Osteocyte (in vitro differentiated cells): ENCODE data around the gene CXCR5. TPM values are rescaled to one million over a fixed set of nuclear protein-coding genes. Genes with fewer than 3 reads are reported as not detected.
"Not testable (repeated sequence)": the region's sequence is repeated elsewhere in the genome, so short reads cannot be mapped to it uniquely, and the experiment has no call there.

Experiments used
- DNase-seq: peaks from one replicate; pipeline ENCODE4 v3.0.0; 2021; ENCODE audit warnings: mixed read lengths; ENCODE audit not compliant: unreplicated experiment; ENCODE audit errors: extremely low spot score
- H3K27ac Mint-ChIP-seq: one replicate; pipeline ENCODE4 v1.8.0; 2021; ENCODE audit warnings: mild to moderate bottlenecking, mixed read lengths; ENCODE audit not compliant: unreplicated experiment
- H3K27me3 Mint-ChIP-seq: one replicate; pipeline ENCODE4 v1.8.0; 2021; ENCODE audit warnings: mixed read lengths; ENCODE audit not compliant: unreplicated experiment
- H3K36me3 Mint-ChIP-seq: one replicate; pipeline ENCODE4 v1.8.0; 2021; ENCODE audit warnings: mixed read lengths; ENCODE audit not compliant: unreplicated experiment
- H3K4me1 Mint-ChIP-seq: one replicate; pipeline ENCODE4 v1.8.0; 2021; ENCODE audit warnings: mixed read lengths; ENCODE audit not compliant: unreplicated experiment
- H3K4me3 Mint-ChIP-seq: one replicate; pipeline ENCODE4 v1.8.0; 2021; ENCODE audit warnings: mild to moderate bottlenecking, moderate library complexity, mixed read lengths; ENCODE audit not compliant: unreplicated experiment
- H3K9me3 Mint-ChIP-seq: one replicate; pipeline ENCODE4 v1.8.0; 2021; ENCODE audit warnings: mixed read lengths; ENCODE audit not compliant: unreplicated experiment
- total RNA-seq: library from RNA; stranded (reverse); gene quantifications from 2 replicates; pipeline ENCODE4 v1.2.1, GENCODE V29; 2021
- TF ChIP-seq, protein P1 (sequence below): fragments of 200-600 bp; sonication (generic); IDR thresholded peaks from 2 replicates; pipeline ENCODE4 v1.5.0; 2021; ENCODE audit warnings: antibody characterized with exemption, mild to moderate bottlenecking, moderate library complexity

CXCR5 gene
- total RNA-seq, 1 donor from 2014 or later = not detected

DNA sequence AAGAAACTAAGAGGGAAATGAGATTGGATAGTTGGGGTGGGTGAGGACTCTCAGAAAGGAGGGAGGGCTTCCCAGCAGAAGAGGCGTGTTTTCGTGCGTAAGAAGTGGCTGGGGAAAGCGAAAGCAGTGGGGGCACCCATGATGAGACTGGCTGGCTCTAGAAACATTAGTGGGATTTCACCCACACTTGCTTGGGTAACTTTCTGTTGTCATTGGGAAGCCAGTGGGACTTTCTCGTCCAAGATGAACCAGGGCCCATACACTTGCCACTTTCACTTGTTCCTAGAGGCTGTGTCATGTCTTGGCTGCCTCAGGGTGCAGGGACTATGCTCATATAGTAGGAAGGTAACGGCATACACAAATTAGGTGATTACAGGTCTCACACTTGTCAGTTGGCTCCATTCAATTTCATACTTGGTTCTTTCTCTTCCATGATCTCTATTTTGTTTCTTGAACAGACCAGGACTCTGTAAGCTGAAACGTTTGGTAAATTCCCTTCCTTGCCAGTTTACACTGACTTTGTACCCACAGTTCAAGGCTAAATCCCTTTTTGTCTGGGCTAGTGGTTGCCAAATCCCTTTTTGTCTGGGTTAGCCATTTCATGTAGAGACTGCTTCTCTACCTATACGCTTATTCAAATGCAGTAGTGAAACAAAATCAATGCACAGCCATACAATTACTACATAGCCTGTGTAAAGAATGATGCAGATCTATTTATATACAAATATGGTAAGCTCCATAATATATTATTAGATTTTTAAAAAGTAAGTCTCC lies 42.0 kb upstream of the CXCR5 start:
- Mint-ChIP-seq H3K9me3 (no peaks in the 10 kb centered on the region), H3K36me3 (no peaks in the 10 kb centered on the region), H3K4me3 (no peak overlapping the region), H3K27ac (no peak overlapping the region), H3K4me1 (peaks cover 13% of the 10 kb centered on the region), H3K27me3 (no peaks in the 10 kb centered on the region)
- TF ChIP-seq, protein P1, sequence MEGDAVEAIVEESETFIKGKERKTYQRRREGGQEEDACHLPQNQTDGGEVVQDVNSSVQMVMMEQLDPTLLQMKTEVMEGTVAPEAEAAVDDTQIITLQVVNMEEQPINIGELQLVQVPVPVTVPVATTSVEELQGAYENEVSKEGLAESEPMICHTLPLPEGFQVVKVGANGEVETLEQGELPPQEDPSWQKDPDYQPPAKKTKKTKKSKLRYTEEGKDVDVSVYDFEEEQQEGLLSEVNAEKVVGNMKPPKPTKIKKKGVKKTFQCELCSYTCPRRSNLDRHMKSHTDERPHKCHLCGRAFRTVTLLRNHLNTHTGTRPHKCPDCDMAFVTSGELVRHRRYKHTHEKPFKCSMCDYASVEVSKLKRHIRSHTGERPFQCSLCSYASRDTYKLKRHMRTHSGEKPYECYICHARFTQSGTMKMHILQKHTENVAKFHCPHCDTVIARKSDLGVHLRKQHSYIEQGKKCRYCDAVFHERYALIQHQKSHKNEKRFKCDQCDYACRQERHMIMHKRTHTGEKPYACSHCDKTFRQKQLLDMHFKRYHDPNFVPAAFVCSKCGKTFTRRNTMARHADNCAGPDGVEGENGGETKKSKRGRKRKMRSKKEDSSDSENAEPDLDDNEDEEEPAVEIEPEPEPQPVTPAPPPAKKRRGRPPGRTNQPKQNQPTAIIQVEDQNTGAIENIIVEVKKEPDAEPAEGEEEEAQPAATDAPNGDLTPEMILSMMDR = no peak
- no peak for DNase-seq

DNA sequence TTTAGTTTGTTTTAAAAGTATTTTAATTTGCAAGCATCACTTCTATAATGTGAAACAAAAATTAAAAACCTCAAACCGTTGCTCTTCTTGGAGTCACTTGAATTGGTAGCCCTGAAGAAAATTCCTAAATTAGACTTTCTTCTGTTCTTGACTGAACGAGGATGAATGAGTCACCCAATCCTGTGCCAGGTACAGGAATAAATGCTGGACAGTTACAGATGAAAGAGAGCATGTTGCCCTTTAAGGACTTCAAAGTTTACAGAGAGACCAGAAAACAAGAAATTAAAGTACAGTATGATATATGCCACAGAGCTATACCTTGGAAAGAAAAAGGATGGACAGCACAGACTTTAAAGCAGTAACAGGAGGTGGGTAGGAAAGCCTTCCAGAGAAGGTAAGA lies 41.3 kb upstream of the CXCR5 start:
- Mint-ChIP-seq H3K36me3 (no peaks in the 10 kb centered on the region), H3K9me3 (no peaks in the 10 kb centered on the region), H3K4me3 (no peak overlapping the region), H3K4me1 (peaks cover 13% of the 10 kb centered on the region), H3K27me3 (no peaks in the 10 kb centered on the region), H3K27ac (no peak overlapping the region)
- no peak for DNase-seq
- TF ChIP-seq, protein P1 = no peak

DNA sequence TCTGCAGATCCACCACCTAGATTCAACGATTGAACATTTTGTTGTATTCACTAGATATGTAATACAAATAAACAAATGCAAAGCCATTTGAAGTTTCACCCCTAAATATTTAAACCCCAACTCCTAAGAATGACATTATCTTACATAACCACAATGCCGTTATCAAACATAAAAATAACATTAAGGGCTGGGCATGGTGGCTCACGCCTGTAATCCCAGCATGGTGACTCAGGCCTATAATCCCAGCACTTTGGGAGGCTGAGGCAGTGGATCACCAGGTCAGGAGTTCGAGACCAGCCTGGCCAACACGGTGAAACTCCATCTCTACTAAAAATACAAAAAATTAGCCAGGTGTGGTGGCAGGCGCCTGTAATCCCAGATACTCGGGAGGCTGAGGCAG lies 40.8 kb upstream of the CXCR5 start:
- not testable (repeated sequence) for H3K27me3 Mint-ChIP-seq, H3K27ac Mint-ChIP-seq, H3K36me3 Mint-ChIP-seq, H3K9me3 Mint-ChIP-seq, DNase-seq, H3K4me3 Mint-ChIP-seq
- H3K4me1 Mint-ChIP-seq = peaks cover 13% of the 10 kb centered on the region

DNA sequence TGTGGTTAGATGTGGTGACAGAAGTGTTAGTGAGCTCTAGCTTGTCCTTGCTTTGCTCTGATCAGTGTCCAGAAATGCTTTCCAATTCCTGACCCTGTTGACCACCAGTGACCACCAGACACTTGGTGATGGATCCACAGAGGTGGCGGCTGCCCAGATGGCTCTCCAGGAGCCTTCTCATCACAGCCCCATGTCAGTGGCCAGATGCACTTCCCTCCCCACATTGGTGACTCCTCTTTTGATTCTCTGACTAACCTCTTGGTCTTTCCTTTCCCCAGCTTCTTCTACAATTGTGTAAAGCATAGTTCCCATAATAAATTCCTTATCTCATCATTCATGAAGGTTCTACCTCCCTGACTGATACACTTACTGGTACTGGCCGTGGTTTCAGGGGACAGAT lies 40.1 kb upstream of the CXCR5 start:
- DNase-seq = no peak

DNA sequence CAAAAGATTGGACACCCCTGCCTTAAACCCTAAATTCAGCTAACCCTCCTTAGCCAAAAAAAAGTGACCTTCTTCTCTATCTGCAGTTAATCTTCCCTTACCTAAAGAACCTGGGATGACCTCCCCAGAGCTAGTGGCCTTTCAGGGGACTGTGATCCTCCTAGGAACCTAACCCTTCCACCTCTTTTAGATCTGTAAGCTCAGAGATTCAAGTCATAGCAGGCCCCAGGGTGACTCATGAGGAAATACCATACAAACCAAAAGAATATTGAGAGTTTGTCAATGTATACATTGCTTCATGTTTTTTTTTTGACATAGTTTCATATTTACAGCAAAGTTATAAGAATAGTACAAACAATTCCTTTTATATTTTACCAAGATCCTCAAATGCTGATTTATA lies 38.3 kb upstream of the CXCR5 start:
- H3K4me1 Mint-ChIP-seq = peaks cover 13% of the 10 kb centered on the region
- no peaks in the 10 kb centered on the region for H3K27me3 Mint-ChIP-seq
- peak overlapping the region; percentile 80 for H3K27ac Mint-ChIP-seq
- H3K9me3 Mint-ChIP-seq = no peaks in the 10 kb centered on the region
- no peak overlapping the region for H3K4me3 Mint-ChIP-seq
- TF ChIP-seq, protein P1 = no peak
- DNase-seq = no peak
- no peaks in the 10 kb centered on the region for H3K36me3 Mint-ChIP-seq

More for the DNA sequence above, 40.1 kb upstream of the CXCR5 start:
- Mint-ChIP-seq H3K27ac (no peak overlapping the region), H3K4me3 (no peak overlapping the region), H3K9me3 (no peaks in the 10 kb centered on the region), H3K36me3 (no peaks in the 10 kb centered on the region), H3K27me3 (no peaks in the 10 kb centered on the region), H3K4me1 (peaks cover 13% of the 10 kb centered on the region)
- TF ChIP-seq, protein P1 = no peak
